Panc1 (cell line): Measurements from ENCODE around the gene BAD. TPM values are rescaled to one million over a fixed set of nuclear protein-coding genes. Genes with fewer than 3 reads are reported as not detected.

Source experiments
- ATAC-seq: fragments of 200-7000 bp; cut with Tn5 transposase; 2 replicates; pipeline ENCODE4 v1.9.1; 2020; ENCODE audit warnings: mild to moderate bottlenecking, moderate library complexity
- BruUV-seq: library from RNA; stranded (reverse); fragments of 400-500 nt; replicated peaks from 2 replicates; lab custom pipeline; 2021; lab: Mats Ljungman, UMichigan
- CTCF ChIA-PET: fragments of 300-600 bp; sonication (Branson Sonifier 250); formaldehyde crosslinking; loops from one replicate; lab custom pipeline; 2022; ENCODE audit warnings: antibody characterized with exemption; lab: Charles Lee
- POLR2A ChIA-PET: fragments of 300-600 bp; sonication (Branson Sonifier 250); formaldehyde crosslinking; loops from one replicate; lab custom pipeline; 2022; ENCODE audit warnings: antibody characterized with exemption; lab: Charles Lee
- DNase-seq: peaks from one replicate; pipeline ENCODE4 v3.0.0-alpha.2; 2010; ENCODE audit warnings: low read depth, low spot score
- H3K27ac ChIP-seq: 2 replicates; pipeline ENCODE4 v1.5.1; 2011; ENCODE audit warnings: mild to moderate bottlenecking, low read length, inconsistent platforms
- H3K27me3 ChIP-seq: fragments of 200-500 bp; sonication (Bioruptor generic); 2 replicates; pipeline ENCODE4 v1.6.0; 2014; ENCODE audit warnings: low read length, inconsistent platforms; ENCODE audit not compliant: control insufficient read depth, insufficient read depth
- H3K36me3 ChIP-seq: fragments of 200-500 bp; sonication (Bioruptor generic); 2 replicates; pipeline ENCODE4 v1.5.1; 2014; ENCODE audit warnings: inconsistent platforms, mild to moderate bottlenecking, low read length, moderate library complexity; ENCODE audit not compliant: control insufficient read depth, insufficient read depth
- H3K4me1 ChIP-seq: 2 replicates; pipeline ENCODE4 v1.5.1; 2011; ENCODE audit warnings: inconsistent platforms, mild to moderate bottlenecking, low read length, moderate library complexity; ENCODE audit not compliant: control insufficient read depth, insufficient read depth
- H3K4me3 ChIP-seq, 2 experiments: 2 replicates each; pipeline ENCODE4 v1.5.1; 2011 to 2012; ENCODE audit warnings: low read depth in 2 of 2, low read length in 2 of 2, mild to moderate bottlenecking in 2 of 2, inconsistent platforms in 1 of 2, moderate library complexity in 1 of 2
- H3K9me3 ChIP-seq: fragments of 200-500 bp; sonication (Bioruptor generic); 2 replicates; pipeline ENCODE4 v1.5.1; 2014; ENCODE audit warnings: low read depth, mild to moderate bottlenecking, inconsistent platforms, low read length, moderate library complexity; ENCODE audit not compliant: control insufficient read depth, insufficient read depth
- POLR2AphosphoS5 ChIP-seq: IDR thresholded peaks from 2 replicates; pipeline ENCODE4 v1.6.1; 2012; ENCODE audit warnings: mild to moderate bottlenecking, low read depth, low read length, moderate library complexity
- SIN3A ChIP-seq: IDR thresholded peaks from 2 replicates; pipeline ENCODE4 v1.6.1; 2012; ENCODE audit warnings: low read depth, mild to moderate bottlenecking, low read length, moderate library complexity, borderline replicate concordance; ENCODE audit not compliant: insufficient read depth
- TCF7L2 ChIP-seq: IDR thresholded peaks from 2 replicates; pipeline ENCODE4 v1.6.1; 2011; ENCODE audit warnings: mild to moderate bottlenecking, low read depth, low read length, inconsistent platforms
- in situ Hi-C: cut with HindIII; loops from 2 replicates; pipeline ENCODE4 v1.10.0; 2016; ENCODE audit warnings: low sequenced_read_pairs, low pct_unique_long_range_greater_than_20kb
- intact Hi-C: fragments of 100-400 bp; cut with micrococcal nuclease; formaldehyde crosslinking; loops from one replicate; pipeline ENCODE4 v1.10.0; 2022; ENCODE audit not compliant: unreplicated experiment
- total RNA-seq: library from RNA; stranded (reverse); gene quantifications from one replicate; pipeline ENCODE4 v1.2.1, GENCODE V29; 2021; ENCODE audit not compliant: unreplicated experiment
- TF ChIP-seq, protein P1 (sequence below), 2 experiments: IDR thresholded peaks; 2 replicates each; pipeline ENCODE4 v1.6.1; 2011 to 2012; ENCODE audit warnings: low read depth in 2 of 2, control low read depth in 1 of 2, low read length in 1 of 2, mild to moderate bottlenecking in 1 of 2, moderate library complexity in 1 of 2; ENCODE audit not compliant: insufficient read depth in 1 of 2
- TF ChIP-seq, protein P2 (sequence below): fragments of 450-650 bp; IDR thresholded peaks from 2 replicates; pipeline ENCODE4 v1.5.1; 2017; ENCODE audit warnings: mild to moderate bottlenecking

The BAD gene
- total RNA-seq, 1 experiment from 2014 or later: 77.7 TPM

DNA sequence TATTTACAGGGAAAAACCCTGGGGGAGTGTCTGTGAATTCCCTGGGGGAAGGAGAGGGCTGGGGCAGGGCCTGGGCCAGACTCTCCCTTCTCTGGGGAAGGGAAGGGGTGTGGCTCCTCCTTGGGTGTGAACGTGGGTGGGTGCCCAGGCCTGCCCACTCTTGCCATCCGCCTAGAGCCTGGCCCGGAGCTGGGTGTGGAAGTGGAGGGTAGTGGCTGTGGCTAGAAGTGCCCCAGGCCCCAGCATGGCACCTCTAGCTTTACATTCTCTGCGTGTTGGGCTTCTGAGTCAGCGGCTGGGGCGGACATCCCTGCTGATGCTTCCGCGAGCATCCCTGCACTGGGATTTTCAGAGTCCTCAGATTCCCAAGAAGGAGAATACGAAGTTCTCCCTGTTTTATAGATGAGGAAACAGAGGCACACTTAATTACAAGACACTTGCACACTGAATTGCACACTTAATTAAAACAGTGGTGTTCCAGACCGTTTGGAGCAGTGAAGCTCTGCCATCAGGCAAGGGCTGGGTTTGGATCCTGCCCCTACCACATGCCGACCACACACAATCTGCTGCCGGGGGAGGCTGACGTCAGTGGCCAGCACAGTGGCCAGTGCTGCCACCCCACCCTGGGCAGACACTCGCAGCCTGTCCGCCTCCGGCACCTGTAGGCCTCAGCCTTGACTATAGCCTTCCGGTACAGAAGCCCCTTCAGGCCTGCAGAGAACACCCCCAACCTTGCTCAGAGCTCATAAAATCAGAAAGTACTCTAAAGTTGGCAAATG, 7.6 kb downstream of the BAD start:
- ATAC-seq (peak; percentile 16; the same call in 1 of the 2 replicates), DNase-seq (no peak)
- Histone ChIP-seq H3K27ac (no peak overlapping the region), H3K36me3 (no peaks in the 10 kb centered on the region), H3K4me3 (no peak overlapping the region), H3K9me3 (no peaks in the 10 kb centered on the region), H3K4me1 (no peaks in the 10 kb centered on the region), H3K27me3 (no peaks in the 10 kb centered on the region)
- BruUV-seq: no TSS peak
- intact Hi-C loops: no loop called here
- ChIA-PET CTCF (no interaction called here), POLR2A (interaction anchor here (0.5 to 0.6 kb wide), 2 partner anchors 13 to 21 kb away, joined by 3 to 8 read pairs; no protein-coding TSS in a partner anchor)
- in situ Hi-C loops: no loop called here
- TF ChIP-seq, protein P1, sequence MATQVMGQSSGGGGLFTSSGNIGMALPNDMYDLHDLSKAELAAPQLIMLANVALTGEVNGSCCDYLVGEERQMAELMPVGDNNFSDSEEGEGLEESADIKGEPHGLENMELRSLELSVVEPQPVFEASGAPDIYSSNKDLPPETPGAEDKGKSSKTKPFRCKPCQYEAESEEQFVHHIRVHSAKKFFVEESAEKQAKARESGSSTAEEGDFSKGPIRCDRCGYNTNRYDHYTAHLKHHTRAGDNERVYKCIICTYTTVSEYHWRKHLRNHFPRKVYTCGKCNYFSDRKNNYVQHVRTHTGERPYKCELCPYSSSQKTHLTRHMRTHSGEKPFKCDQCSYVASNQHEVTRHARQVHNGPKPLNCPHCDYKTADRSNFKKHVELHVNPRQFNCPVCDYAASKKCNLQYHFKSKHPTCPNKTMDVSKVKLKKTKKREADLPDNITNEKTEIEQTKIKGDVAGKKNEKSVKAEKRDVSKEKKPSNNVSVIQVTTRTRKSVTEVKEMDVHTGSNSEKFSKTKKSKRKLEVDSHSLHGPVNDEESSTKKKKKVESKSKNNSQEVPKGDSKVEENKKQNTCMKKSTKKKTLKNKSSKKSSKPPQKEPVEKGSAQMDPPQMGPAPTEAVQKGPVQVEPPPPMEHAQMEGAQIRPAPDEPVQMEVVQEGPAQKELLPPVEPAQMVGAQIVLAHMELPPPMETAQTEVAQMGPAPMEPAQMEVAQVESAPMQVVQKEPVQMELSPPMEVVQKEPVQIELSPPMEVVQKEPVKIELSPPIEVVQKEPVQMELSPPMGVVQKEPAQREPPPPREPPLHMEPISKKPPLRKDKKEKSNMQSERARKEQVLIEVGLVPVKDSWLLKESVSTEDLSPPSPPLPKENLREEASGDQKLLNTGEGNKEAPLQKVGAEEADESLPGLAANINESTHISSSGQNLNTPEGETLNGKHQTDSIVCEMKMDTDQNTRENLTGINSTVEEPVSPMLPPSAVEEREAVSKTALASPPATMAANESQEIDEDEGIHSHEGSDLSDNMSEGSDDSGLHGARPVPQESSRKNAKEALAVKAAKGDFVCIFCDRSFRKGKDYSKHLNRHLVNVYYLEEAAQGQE (IDR thresholded peaks at IDR 0.05; ENCODE audit: insufficient read depth in 1 of 2, low read depth in 2 of 2, low read length in 1 of 2): no peak

DNA sequence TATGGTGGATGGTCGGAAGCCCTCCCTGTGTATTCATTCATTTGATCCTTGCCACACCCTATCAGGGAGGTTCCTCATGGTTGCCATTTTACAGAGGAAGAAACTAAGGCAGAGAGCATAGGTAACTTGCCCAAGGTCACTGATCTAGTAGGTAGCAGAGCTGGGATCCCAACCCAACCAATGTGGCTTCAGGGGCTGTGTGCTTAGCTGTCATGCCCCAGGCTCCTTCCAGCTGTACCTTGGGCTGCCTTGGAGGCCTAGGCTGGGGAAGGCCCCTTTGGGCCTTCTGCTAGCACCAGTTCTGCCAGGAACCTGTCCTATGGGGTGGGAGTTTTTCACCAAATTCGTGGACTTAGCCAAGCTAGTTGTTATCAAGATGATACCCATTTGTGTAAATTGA, 8.6 kb downstream of the BAD start:
- Histone ChIP-seq H3K36me3 (no peaks in the 10 kb centered on the region), H3K4me3 (no peak overlapping the region), H3K9me3 (no peaks in the 10 kb centered on the region), H3K4me1 (no peaks in the 10 kb centered on the region), H3K27ac (no peak overlapping the region), H3K27me3 (no peaks in the 10 kb centered on the region)
- ChIA-PET POLR2A (interaction anchor here (1.0 kb wide), 1 partner anchor 9 kb away, joined by 3 read pairs; the partner anchor contains the start of gene BAD), CTCF (no interaction called here)
- no peak for TF ChIP-seq TCF7L2
- TF ChIP-seq, protein P1 (IDR thresholded peaks at IDR 0.05; ENCODE audit: insufficient read depth in 1 of 2, low read depth in 2 of 2, low read length in 1 of 2): no peak
- no peak for TF ChIP-seq POLR2AphosphoS5
- TF ChIP-seq, protein P2, sequence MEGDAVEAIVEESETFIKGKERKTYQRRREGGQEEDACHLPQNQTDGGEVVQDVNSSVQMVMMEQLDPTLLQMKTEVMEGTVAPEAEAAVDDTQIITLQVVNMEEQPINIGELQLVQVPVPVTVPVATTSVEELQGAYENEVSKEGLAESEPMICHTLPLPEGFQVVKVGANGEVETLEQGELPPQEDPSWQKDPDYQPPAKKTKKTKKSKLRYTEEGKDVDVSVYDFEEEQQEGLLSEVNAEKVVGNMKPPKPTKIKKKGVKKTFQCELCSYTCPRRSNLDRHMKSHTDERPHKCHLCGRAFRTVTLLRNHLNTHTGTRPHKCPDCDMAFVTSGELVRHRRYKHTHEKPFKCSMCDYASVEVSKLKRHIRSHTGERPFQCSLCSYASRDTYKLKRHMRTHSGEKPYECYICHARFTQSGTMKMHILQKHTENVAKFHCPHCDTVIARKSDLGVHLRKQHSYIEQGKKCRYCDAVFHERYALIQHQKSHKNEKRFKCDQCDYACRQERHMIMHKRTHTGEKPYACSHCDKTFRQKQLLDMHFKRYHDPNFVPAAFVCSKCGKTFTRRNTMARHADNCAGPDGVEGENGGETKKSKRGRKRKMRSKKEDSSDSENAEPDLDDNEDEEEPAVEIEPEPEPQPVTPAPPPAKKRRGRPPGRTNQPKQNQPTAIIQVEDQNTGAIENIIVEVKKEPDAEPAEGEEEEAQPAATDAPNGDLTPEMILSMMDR: no peak
- TF ChIP-seq SIN3A: no peak
- intact Hi-C loops (no loop called here), in situ Hi-C loops (no loop called here)
- no TSS peak for BruUV-seq
- no peak for ATAC-seq
- no peak for DNase-seq
